Ectodermal cell (in vitro differentiated cells): ENCODE measurements around the gene TCERG1L.
"Not testable (repeated sequence)": the region's sequence is repeated elsewhere in the genome, so short reads cannot be mapped to it uniquely, and the experiment has no call there.

ENCODE experiments used
- H3K27ac ChIP-seq: 2 replicates; pipeline ENCODE4 v1.7.0; 2013; ENCODE audit warnings: mild to moderate bottlenecking, low read depth, low read length; ENCODE audit not compliant: insufficient read depth, poor library complexity, severe bottlenecking
- H3K27me3 ChIP-seq: 2 replicates; pipeline ENCODE4 v1.7.0; 2013; ENCODE audit warnings: mild to moderate bottlenecking, low read length; ENCODE audit not compliant: insufficient read depth, control insufficient read depth, poor library complexity, severe bottlenecking
- H3K36me3 ChIP-seq: one replicate; pipeline ENCODE4 v1.7.0; 2013; ENCODE audit warnings: low read length; ENCODE audit not compliant: control insufficient read depth, insufficient read depth
- H3K4me1 ChIP-seq: one replicate; pipeline ENCODE4 v1.7.0; 2013; ENCODE audit warnings: low read length; ENCODE audit not compliant: control insufficient read depth, insufficient read depth
- H3K4me3 ChIP-seq: 2 replicates; pipeline ENCODE4 v1.7.0; 2013; ENCODE audit warnings: low read depth, low read length, control low read depth; ENCODE audit not compliant: insufficient read depth
- H3K9me3 ChIP-seq: 2 replicates; pipeline ENCODE4 v1.7.0; 2013; ENCODE audit warnings: mild to moderate bottlenecking, low read length, moderate library complexity; ENCODE audit not compliant: control insufficient read depth
- WGBS, 2 experiments: methylation state at CpG; one replicate each; pipeline ENCODE4 v1.1.7; 2013; ENCODE audit warnings: missing lambda C conversion rate in 2 of 2; 5-methylcytosine and 5-hydroxymethylcytosine counted together

TCERG1L gene

GRCh38 chr10:131084791-131085090 lies 226.8 kb downstream of the TCERG1L start:
- Histone ChIP-seq H3K4me3 (no peak overlapping the region), H3K27me3 (no peaks in the 10 kb centered on the region), H3K36me3 (no peaks in the 10 kb centered on the region), H3K4me1 (no peaks in the 10 kb centered on the region), H3K27ac (no peak overlapping the region), H3K9me3 (no peaks in the 10 kb centered on the region)
- 81% methylated on average over 14 of the region's 14 CpGs for WGBS, 2 experiments

GRCh38 chr10:131083915-131084790 lies 227.4 kb downstream of the TCERG1L start:
- H3K4me3 ChIP-seq, result no peak overlapping the region
- 80% methylated on average over 32 of the region's 32 CpGs for WGBS, 2 experiments
- H3K27me3 ChIP-seq, result no peaks in the 10 kb centered on the region
- no peaks in the 10 kb centered on the region for H3K36me3 ChIP-seq
- no peak overlapping the region for H3K27ac ChIP-seq
- no peaks in the 10 kb centered on the region for H3K4me1 ChIP-seq
- no peaks in the 10 kb centered on the region for H3K9me3 ChIP-seq

GRCh38 chr10:131082991-131083481 lies 228.5 kb downstream of the TCERG1L start:
- Histone ChIP-seq H3K9me3 (no peaks in the 10 kb centered on the region), H3K36me3 (no peaks in the 10 kb centered on the region), H3K27me3 (no peaks in the 10 kb centered on the region), H3K4me1 (no peaks in the 10 kb centered on the region), H3K27ac (no peak overlapping the region), H3K4me3 (no peak overlapping the region)
- WGBS, 2 experiments, result 86% methylated on average over 16 of the region's 16 CpGs

GRCh38 chr10:131082201-131082850 lies 229.2 kb downstream of the TCERG1L start:
- H3K27ac ChIP-seq, result no peak overlapping the region
- no peak overlapping the region for H3K4me3 ChIP-seq
- no peaks in the 10 kb centered on the region for H3K4me1 ChIP-seq
- H3K36me3 ChIP-seq, result no peaks in the 10 kb centered on the region
- H3K27me3 ChIP-seq, result no peaks in the 10 kb centered on the region
- no peaks in the 10 kb centered on the region for H3K9me3 ChIP-seq
- WGBS, 2 experiments, result 84 to 86% methylated on average over 13 of the region's 13 CpGs

- Histone ChIP-seq H3K4me1 (no peaks in the 10 kb centered on the region), H3K27ac (no peak overlapping the region), H3K4me3 (no peak overlapping the region), H3K9me3 (no peaks in the 10 kb centered on the region), H3K27me3 (no peaks in the 10 kb centered on the region), H3K36me3 (no peaks in the 10 kb centered on the region)
- WGBS, 2 experiments, result 92 to 95% methylated on average over 6 of the region's 6 CpGs
Measured at GRCh38 chr10:131081786-131082185, 229.7 kb downstream of the TCERG1L start.

GRCh38 chr10:131081376-131081775 lies 230.1 kb downstream of the TCERG1L start:
- Histone ChIP-seq H3K36me3 (no peaks in the 10 kb centered on the region), H3K27me3 (no peaks in the 10 kb centered on the region), H3K4me3 (no peak overlapping the region), H3K4me1 (no peaks in the 10 kb centered on the region), H3K27ac (no peak overlapping the region), H3K9me3 (no peaks in the 10 kb centered on the region)
- 93 to 95% methylated on average over 6 of the region's 6 CpGs for WGBS, 2 experiments

GRCh38 chr10:131080571-131080970 lies 230.9 kb downstream of the TCERG1L start:
- Histone ChIP-seq H3K9me3 (no peaks in the 10 kb centered on the region), H3K4me1 (no peaks in the 10 kb centered on the region), H3K36me3 (no peaks in the 10 kb centered on the region), H3K27ac (no peak overlapping the region), H3K27me3 (no peaks in the 10 kb centered on the region), H3K4me3 (no peak overlapping the region)
- 94 to 96% methylated on average over 6 of the region's 6 CpGs for WGBS, 2 experiments

- H3K9me3 ChIP-seq, result no peaks in the 10 kb centered on the region
- H3K36me3 ChIP-seq, result no peaks in the 10 kb centered on the region
- H3K4me3 ChIP-seq, result no peak overlapping the region
- 93 to 97% methylated on average over 8 of the region's 8 CpGs for WGBS, 2 experiments
- H3K27me3 ChIP-seq, result no peaks in the 10 kb centered on the region
- H3K27ac ChIP-seq, result no peak overlapping the region
- H3K4me1 ChIP-seq, result no peaks in the 10 kb centered on the region
Measured at GRCh38 chr10:131079314-131079713, 232.2 kb downstream of the TCERG1L start.

GRCh38 chr10:131078882-131079280 lies 232.6 kb downstream of the TCERG1L start:
- H3K4me3 ChIP-seq, H3K9me3 ChIP-seq, H3K36me3 ChIP-seq, H3K27me3 ChIP-seq, H3K4me1 ChIP-seq, H3K27ac ChIP-seq: not testable (repeated sequence)
- WGBS, 2 experiments, result 94 to 95% methylated on average over 19 of the region's 19 CpGs

GRCh38 chr10:131078131-131078881 lies 233.2 kb downstream of the TCERG1L start:
- Histone ChIP-seq H3K27ac (no peak overlapping the region), H3K4me3 (no peak overlapping the region), H3K36me3 (no peaks in the 10 kb centered on the region), H3K4me1 (no peaks in the 10 kb centered on the region), H3K9me3 (no peaks in the 10 kb centered on the region), H3K27me3 (no peaks in the 10 kb centered on the region)
- 89 to 91% methylated on average over 18 of the region's 18 CpGs for WGBS, 2 experiments
